ENCODE measurements around the gene TEDC1.
"Not testable (repeated sequence)": the region's sequence is repeated elsewhere in the genome, so short reads cannot be mapped to it uniquely, and the experiment has no call there.

TEDC1 gene

GRCh38 chr14:105537580-105538474 is 46.8 kb downstream of the TEDC1 start:
- DNase-seq (ENCODE audit: extremely low read depth, low read depth): no peak
- no peak overlapping the region for H3K4me3 ChIP-seq (replicated peaks; ENCODE audit: low read depth, low read length)
- TF ChIP-seq CTCF (IDR thresholded peaks at IDR 0.05; ENCODE audit: low read depth, low read length, missing control alignments): peak; percentile 95

GRCh38 chr14:105538481-105539049 is 47.5 kb downstream of the TEDC1 start:
- DNase-seq (ENCODE audit: extremely low read depth, low read depth): no peak

GRCh38 chr14:105540811-105541210 is 49.8 kb downstream of the TEDC1 start:
- no peak overlapping the region for H3K4me3 ChIP-seq (replicated peaks; ENCODE audit: low read depth, low read length)
- TF ChIP-seq CTCF (IDR thresholded peaks at IDR 0.05; ENCODE audit: low read depth, low read length, missing control alignments): no peak
- no peak for DNase-seq (ENCODE audit: extremely low read depth, low read depth)

More at GRCh38 chr14:105538481-105539049, 47.5 kb downstream of the TEDC1 start:
- H3K4me3 ChIP-seq (replicated peaks; ENCODE audit: low read depth, low read length): no peak overlapping the region
- TF ChIP-seq CTCF (IDR thresholded peaks at IDR 0.05; ENCODE audit: low read depth, low read length, missing control alignments): no peak

- DNase-seq (ENCODE audit: extremely low read depth, low read depth): no peak
- H3K4me3 ChIP-seq (replicated peaks; ENCODE audit: low read depth, low read length): no peak overlapping the region
- TF ChIP-seq CTCF (IDR thresholded peaks at IDR 0.05; ENCODE audit: low read depth, low read length, missing control alignments): no peak
These were observed 50.3 kb downstream of the TEDC1 start for GRCh38 chr14:105541218-105541875.

GRCh38 chr14:105545676-105546075 is 54.6 kb downstream of the TEDC1 start:
- not testable (repeated sequence) for H3K4me3 ChIP-seq (replicated peaks; ENCODE audit: low read depth, low read length); DNase-seq (ENCODE audit: extremely low read depth, low read depth)

- H3K4me3 ChIP-seq (replicated peaks; ENCODE audit: low read depth, low read length); DNase-seq (ENCODE audit: extremely low read depth, low read depth): not testable (repeated sequence)
These were observed 55.4 kb downstream of the TEDC1 start for GRCh38 chr14:105546410-105546809.

GRCh38 chr14:105547072-105547471 is 56.0 kb downstream of the TEDC1 start:
- H3K4me3 ChIP-seq (replicated peaks; ENCODE audit: low read depth, low read length); DNase-seq (ENCODE audit: extremely low read depth, low read depth): not testable (repeated sequence)

- H3K4me3 ChIP-seq (replicated peaks; ENCODE audit: low read depth, low read length): no peak overlapping the region
- DNase-seq (ENCODE audit: extremely low read depth, low read depth): no peak
- TF ChIP-seq CTCF (IDR thresholded peaks at IDR 0.05; ENCODE audit: low read depth, low read length, missing control alignments): no peak
These were observed 56.7 kb downstream of the TEDC1 start for GRCh38 chr14:105547741-105548169.

Data from HFF-Myc (cell line).